Measurements from ENCODE around the gene DNAJC27. TPM values are rescaled to one million over a fixed set of nuclear protein-coding genes. Genes with fewer than 3 reads are reported as not detected.

Gene DNAJC27
- total and polyA plus RNA-seq, 2 of the 13 experiments (the other 11 are each of a cell fraction or from before 2014, with no cell fraction given), result 3.1 to 3.7 TPM

DNA sequence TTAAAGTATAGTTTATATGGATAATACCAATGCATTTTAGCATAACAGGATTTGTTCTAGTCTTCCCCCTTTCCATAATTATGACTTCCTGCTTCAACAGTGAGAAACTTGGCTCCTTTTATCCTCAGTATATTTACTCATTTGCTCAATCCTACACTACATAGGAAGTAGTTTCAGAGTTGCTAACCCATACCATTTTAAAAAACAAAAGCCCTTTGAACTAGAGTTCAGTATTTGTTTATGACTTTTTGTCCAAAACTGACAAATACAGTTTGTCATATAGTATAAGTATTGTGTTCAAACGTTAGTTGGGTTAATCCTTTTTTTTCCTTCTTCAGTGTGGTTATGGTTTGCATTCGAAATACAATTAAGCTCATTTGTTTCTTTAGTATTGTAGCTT, 5.9 kb upstream of the DNAJC27 start (continued):
- TF ChIP-seq, protein P1, sequence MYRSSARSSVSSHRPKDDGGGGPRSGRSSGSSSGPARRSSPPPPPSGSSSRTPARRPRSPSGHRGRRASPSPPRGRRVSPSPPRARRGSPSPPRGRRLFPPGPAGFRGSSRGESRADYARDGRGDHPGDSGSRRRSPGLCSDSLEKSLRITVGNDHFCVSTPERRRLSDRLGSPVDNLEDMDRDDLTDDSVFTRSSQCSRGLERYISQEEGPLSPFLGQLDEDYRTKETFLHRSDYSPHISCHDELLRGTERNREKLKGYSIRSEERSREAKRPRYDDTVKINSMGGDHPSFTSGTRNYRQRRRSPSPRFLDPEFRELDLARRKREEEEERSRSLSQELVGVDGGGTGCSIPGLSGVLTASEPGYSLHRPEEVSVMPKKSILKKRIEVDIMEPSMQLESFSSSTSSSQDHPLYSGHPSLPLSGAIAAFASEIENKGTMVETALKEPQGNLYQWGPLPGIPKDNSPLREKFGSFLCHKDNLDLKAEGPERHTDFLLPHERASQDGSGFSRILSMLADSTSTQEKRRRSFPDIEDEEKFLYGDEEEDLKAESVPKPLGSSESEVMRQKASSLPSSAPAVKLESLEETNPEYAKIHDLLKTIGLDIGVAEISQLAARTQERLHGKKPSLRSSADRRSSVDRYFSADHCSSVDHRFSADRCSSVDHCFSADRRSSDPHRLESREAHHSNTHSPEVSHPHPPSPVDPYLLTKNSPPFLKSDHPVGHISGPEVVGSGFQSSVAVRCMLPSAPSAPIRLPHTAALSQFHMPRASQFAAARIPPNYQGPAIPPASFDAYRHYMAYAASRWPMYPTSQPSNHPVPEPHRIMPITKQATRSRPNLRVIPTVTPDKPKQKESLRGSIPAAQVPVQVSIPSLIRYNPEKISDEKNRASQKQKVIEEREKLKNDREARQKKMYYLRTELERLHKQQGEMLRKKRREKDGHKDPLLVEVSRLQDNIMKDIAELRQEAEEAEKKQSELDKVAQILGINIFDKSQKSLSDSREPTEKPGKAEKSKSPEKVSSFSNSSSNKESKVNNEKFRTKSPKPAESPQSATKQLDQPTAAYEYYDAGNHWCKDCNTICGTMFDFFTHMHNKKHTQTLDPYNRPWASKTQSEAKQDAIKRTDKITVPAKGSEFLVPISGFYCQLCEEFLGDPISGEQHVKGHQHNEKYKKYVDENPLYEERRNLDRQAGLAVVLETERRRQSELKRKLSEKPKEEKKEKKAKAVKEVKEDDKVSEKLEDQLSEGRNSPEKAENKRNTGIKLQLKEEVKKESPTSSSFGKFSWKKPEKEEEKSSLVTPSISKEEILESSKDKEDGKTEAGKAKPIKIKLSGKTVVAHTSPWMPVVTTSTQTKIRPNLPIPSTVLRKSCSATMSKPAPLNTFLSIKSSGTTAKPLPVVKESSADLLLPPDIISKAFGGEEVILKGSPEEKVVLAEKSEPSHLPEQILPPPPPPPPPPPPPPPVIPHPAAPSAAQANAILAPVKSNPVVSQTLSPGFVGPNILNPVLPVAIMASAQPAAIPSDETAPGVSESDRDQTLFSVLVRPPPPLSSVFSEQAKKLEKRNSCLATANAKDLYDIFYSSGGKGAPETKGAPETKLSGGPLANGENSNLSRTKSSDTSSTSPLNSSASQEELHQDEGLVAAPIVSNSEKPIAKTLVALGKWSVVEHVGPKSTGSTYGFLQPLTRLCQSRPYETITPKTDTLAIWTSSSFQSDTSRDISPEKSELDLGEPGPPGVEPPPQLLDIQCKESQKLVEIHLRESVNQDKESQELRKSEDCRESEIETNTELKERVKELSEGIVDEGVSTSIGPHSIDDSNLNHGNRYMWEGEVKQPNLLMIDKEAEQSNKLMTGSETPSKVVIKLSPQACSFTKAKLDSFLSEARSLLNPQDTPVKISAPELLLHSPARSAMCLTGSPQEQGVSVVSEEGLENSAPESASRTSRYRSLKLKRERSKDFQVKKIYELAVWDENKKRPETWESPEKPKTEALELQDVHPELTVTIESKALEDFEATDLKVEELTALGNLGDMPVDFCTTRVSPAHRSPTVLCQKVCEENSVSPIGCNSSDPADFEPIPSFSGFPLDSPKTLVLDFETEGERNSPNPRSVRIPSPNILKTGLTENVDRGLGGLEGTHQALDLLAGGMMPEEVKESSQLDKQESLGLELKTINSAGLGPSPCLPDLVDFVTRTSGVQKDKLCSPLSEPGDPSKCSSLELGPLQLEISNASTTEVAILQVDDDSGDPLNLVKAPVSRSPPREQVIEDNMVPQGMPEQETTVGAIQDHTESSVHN (CRISPR knock-in tag; IDR thresholded peaks at IDR 0.05), result no peak
- TF ChIP-seq, protein P2, sequence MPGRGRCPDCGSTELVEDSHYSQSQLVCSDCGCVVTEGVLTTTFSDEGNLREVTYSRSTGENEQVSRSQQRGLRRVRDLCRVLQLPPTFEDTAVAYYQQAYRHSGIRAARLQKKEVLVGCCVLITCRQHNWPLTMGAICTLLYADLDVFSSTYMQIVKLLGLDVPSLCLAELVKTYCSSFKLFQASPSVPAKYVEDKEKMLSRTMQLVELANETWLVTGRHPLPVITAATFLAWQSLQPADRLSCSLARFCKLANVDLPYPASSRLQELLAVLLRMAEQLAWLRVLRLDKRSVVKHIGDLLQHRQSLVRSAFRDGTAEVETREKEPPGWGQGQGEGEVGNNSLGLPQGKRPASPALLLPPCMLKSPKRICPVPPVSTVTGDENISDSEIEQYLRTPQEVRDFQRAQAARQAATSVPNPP (CRISPR knock-in tag; IDR thresholded peaks at IDR 0.05), result no peak
- 0 out of 2 replicates have a peak, but pooled peaks have one; percentile 9 for TF ChIP-seq KAT8 (CRISPR knock-in tag; IDR thresholded peaks at IDR 0.05)
- no peak for TF ChIP-seq ZNF644 (CRISPR knock-in tag; IDR thresholded peaks at IDR 0.05; ENCODE audit: low read depth)
- TF ChIP-seq, protein P3, sequence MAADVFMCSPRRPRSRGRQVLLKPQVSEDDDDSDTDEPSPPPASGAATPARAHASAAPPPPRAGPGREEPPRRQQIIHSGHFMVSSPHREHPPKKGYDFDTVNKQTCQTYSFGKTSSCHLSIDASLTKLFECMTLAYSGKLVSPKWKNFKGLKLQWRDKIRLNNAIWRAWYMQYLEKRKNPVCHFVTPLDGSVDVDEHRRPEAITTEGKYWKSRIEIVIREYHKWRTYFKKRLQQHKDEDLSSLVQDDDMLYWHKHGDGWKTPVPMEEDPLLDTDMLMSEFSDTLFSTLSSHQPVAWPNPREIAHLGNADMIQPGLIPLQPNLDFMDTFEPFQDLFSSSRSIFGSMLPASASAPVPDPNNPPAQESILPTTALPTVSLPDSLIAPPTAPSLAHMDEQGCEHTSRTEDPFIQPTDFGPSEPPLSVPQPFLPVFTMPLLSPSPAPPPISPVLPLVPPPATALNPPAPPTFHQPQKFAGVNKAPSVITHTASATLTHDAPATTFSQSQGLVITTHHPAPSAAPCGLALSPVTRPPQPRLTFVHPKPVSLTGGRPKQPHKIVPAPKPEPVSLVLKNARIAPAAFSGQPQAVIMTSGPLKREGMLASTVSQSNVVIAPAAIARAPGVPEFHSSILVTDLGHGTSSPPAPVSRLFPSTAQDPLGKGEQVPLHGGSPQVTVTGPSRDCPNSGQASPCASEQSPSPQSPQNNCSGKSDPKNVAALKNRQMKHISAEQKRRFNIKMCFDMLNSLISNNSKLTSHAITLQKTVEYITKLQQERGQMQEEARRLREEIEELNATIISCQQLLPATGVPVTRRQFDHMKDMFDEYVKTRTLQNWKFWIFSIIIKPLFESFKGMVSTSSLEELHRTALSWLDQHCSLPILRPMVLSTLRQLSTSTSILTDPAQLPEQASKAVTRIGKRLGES (CRISPR knock-in tag; IDR thresholded peaks at IDR 0.05; ENCODE audit: borderline replicate concordance), result no peak
- no peak for TF ChIP-seq BRCA1 (CRISPR knock-in tag; IDR thresholded peaks at IDR 0.05)
- no peak for TF ChIP-seq KLF6 (CRISPR knock-in tag; IDR thresholded peaks at IDR 0.05)
- TF ChIP-seq GABPA (IDR thresholded peaks at IDR 0.05; ENCODE audit: low read depth, low read length), result no peak
- no peak for TF ChIP-seq GABPA (CRISPR knock-in tag; IDR thresholded peaks at IDR 0.05; ENCODE audit: low read depth)
- TF ChIP-seq POLR2A (IDR thresholded peaks at IDR 0.05; ENCODE audit: insufficient read depth in 1 of 2, low read depth in 2 of 2, low read length in 2 of 2), result no peak
- 0 out of 2 replicates have a peak, but pooled peaks have one; percentile 21 for TF ChIP-seq PPARG (CRISPR knock-in tag; conservative IDR thresholded peaks at IDR 0.05)
- no peak for TF ChIP-seq ZSCAN22 (CRISPR knock-in tag; IDR thresholded peaks at IDR 0.05)
- TF ChIP-seq SUZ12 (IDR thresholded peaks at IDR 0.05; ENCODE audit: low read depth, low read length), result no peak
- TF ChIP-seq ZBTB42 (CRISPR knock-in tag; IDR thresholded peaks at IDR 0.05), result no peak
- no peak for TF ChIP-seq KAT7 (CRISPR knock-in tag; IDR thresholded peaks at IDR 0.05; ENCODE audit: borderline replicate concordance)
- TF ChIP-seq ZBTB7A (CRISPR knock-in tag; IDR thresholded peaks at IDR 0.05), result no peak
- no peak for TF ChIP-seq ZNF772 (CRISPR knock-in tag; IDR thresholded peaks at IDR 0.05)
- TF ChIP-seq EHMT2 (IDR thresholded peaks at IDR 0.05; ENCODE audit: borderline replicate concordance, low read depth, low read length), result no peak
- peak; percentile 15; the same call in 1 of the 2 replicates for TF ChIP-seq HNF4A (CRISPR knock-in tag; IDR thresholded peaks at IDR 0.05)
- no peak for TF ChIP-seq ZNF24 (IDR thresholded peaks at IDR 0.05)
- no peak for TF ChIP-seq NFE2 (CRISPR knock-in tag; IDR thresholded peaks at IDR 0.05)
- TF ChIP-seq PAX8 (CRISPR knock-in tag; IDR thresholded peaks at IDR 0.05; ENCODE audit: borderline replicate concordance), result no peak
